Measurements from ENCODE around the gene ZP1. TPM values are rescaled to one million over a fixed set of nuclear protein-coding genes. Genes with fewer than 3 reads are reported as not detected.

The ZP1 gene
- total RNA-seq, 2 experiments from 2014 or later: not detected

- Histone ChIP-seq H2AFZ (ENCODE audit: low read length) (no peak overlapping the region), H3K27ac (ENCODE audit: low read depth, low read length, poor library complexity, severe bottlenecking) (no peak overlapping the region), H3K4me3 (ENCODE audit: low read depth, low read length, poor library complexity, severe bottlenecking) (no peak overlapping the region), H3K79me2 (ENCODE audit: insufficient read depth, low read depth, low read length) (no peaks in the 10 kb centered on the region), H3K9me3 (ENCODE audit: low read length) (no peaks in the 10 kb centered on the region), H3K4me1 (ENCODE audit: insufficient read depth, low read length, poor library complexity, severe bottlenecking) (no peaks in the 10 kb centered on the region), H3K36me3 (ENCODE audit: insufficient read depth, low read length) (no peaks in the 10 kb centered on the region), H4K20me1 (ENCODE audit: insufficient read depth, low read length) (no peaks in the 10 kb centered on the region), H3K4me2 (ENCODE audit: low read length) (no peak overlapping the region), H3K9me2 (ENCODE audit: insufficient read depth, low read length) (no peaks in the 10 kb centered on the region)
- no peak for TF ChIP-seq EZH2phosphoT487 (IDR thresholded peaks at IDR 0.05; ENCODE audit: borderline replicate concordance, low read depth, low read length)
- TF ChIP-seq CTCF (conservative IDR thresholded peaks at IDR 0.05; ENCODE audit: low read length): no peak
- intact Hi-C loops (cut with micrococcal nuclease; ENCODE audit: unreplicated experiment): no loop called here
- BruUV-seq (replicated peaks): no TSS peak
- no peak for DNase-seq (ENCODE audit: low spot score)
- CTCF ChIA-PET (ENCODE audit: unreplicated experiment): interaction anchor here (0.6 kb wide), 1 partner anchor 42 kb away, joined by 3 read pairs; no protein-coding TSS in a partner anchor
- POLR2A ChIA-PET: interaction anchor here (1.1 kb wide), 1 partner anchor 11 kb away, joined by 3 read pairs; no protein-coding TSS in a partner anchor
These were observed 2.4 kb upstream of the ZP1 start for GRCh38 chr11:60864856-60865513.

- Histone ChIP-seq H3K9me3 (ENCODE audit: low read length) (no peaks in the 10 kb centered on the region), H3K9me2 (ENCODE audit: insufficient read depth, low read length) (no peaks in the 10 kb centered on the region), H3K4me3 (ENCODE audit: low read depth, low read length, poor library complexity, severe bottlenecking) (no peak overlapping the region), H2AFZ (ENCODE audit: low read length) (no peak overlapping the region), H3K4me2 (ENCODE audit: low read length) (no peak overlapping the region), H3K4me1 (ENCODE audit: insufficient read depth, low read length, poor library complexity, severe bottlenecking) (no peaks in the 10 kb centered on the region), H4K20me1 (ENCODE audit: insufficient read depth, low read length) (no peaks in the 10 kb centered on the region), H3K27ac (ENCODE audit: low read depth, low read length, poor library complexity, severe bottlenecking) (no peak overlapping the region), H3K36me3 (ENCODE audit: insufficient read depth, low read length) (no peaks in the 10 kb centered on the region), H3K79me2 (ENCODE audit: insufficient read depth, low read depth, low read length) (no peaks in the 10 kb centered on the region)
- ChIA-PET POLR2A (interaction anchor here (0.9 kb wide), 1 partner anchor 10 kb away, joined by 3 read pairs; no protein-coding TSS in a partner anchor), CTCF (ENCODE audit: unreplicated experiment) (interaction anchor here (0.5 kb wide), 1 partner anchor 635 kb away, joined by 4 read pairs; no protein-coding TSS in a partner anchor)
- no TSS peak for BruUV-seq (replicated peaks)
- no peak for DNase-seq (ENCODE audit: low spot score)
- intact Hi-C loops (cut with micrococcal nuclease; ENCODE audit: unreplicated experiment): no loop called here
- TF ChIP-seq EZH2phosphoT487 (IDR thresholded peaks at IDR 0.05; ENCODE audit: borderline replicate concordance, low read depth, low read length): no peak
- no peak for TF ChIP-seq CTCF (conservative IDR thresholded peaks at IDR 0.05; ENCODE audit: low read length)
These were observed 734 bp downstream of the ZP1 start for GRCh38 chr11:60867871-60868681.

Measured in OCI-LY7 (cell line).